CD4-positive, alpha-beta T cell treated with Interleukin-17A for 1 hour (primary cell): ENCODE measurements around the gene SHISA8.

Experiments used
- DNase-seq: peaks from one replicate; pipeline ENCODE4 v3.0.0-alpha.2; 2020

The SHISA8 gene

DNA sequence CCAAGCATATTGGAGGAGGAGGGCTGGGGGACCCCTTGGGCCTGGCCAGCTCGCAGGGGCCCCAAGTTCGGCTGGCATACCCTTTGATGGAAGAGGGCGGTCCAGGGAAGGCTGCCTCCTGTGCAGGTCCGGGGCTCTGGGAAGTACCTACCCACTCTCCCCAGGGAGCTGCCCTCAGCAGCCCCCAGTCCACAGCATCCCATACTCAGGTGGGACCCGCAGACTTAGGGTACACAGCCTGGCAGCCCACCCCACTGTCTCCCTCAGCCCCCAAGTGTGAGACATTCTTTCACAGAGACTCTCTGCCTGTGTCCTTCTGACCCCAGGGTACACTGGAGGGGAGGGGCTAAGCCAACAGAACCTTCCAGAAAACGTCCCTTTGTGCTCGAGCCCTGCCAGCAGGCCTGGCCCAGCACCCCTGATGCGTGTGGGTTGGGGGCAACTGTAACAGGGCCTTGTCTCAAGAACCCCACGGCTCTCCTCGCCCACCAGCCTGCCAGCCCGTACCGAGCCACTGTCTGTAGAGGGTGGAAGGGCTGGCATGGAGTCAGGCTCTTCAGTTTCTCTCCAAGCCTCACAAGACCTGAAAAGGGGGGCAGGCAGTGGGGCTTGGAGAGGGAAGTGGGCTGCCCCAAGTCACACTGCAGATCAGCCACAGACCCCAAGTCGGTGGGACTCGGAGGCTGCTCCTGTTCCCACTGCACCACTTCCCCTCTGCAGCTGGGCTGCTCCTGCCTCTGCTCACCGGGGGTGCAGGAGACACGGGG is 18.7 kb upstream of the SHISA8 start:
- no peak for DNase-seq

DNA sequence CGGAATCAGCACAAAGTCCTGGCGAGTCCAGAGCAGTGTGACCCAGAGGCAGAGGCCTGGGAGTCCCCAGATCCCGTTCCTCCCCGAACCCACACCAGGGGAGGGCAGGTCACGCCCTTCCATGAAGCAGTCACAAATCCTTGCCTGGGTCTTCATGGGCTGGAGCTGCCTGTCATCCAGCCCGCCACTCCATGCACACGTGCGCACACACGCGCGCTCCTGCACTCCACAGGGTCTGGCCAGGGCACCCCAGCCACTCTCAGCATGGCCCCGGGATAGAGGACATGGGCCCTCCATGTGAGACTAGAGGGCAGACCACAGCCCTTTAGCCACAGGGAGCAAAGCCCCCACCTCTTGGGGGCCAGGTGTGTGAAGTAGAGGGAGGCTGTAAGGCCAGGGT is 17.5 kb upstream of the SHISA8 start:
- no peak for DNase-seq

DNA sequence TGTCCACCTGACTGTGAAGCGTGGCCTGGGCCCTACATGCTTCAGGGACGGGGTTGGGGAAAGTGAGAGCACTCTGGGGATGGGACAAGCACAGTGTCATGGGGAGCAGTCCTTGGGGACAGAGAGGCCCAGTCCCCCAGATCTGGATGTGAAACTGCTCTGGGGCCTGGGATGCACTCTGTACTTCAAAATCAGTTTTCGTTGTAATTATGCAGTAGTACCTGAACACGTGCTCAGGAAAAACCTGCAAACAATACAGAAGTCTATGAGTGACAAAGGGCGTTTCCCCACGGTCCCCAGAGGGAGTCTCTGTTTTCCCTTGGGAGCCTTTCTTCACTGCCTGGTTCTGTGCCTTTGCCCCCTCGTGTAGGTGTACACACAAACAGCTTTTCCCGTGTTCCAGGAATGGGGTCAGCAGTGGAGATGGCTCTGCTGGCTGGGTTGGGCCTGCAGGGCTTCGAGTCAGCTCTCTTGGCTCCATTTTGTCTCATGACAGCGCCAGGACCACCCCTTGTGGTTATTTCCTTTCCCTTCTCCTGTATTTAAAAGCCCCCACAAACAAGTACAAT is 16.9 kb upstream of the SHISA8 start:
- no peak for DNase-seq

DNA sequence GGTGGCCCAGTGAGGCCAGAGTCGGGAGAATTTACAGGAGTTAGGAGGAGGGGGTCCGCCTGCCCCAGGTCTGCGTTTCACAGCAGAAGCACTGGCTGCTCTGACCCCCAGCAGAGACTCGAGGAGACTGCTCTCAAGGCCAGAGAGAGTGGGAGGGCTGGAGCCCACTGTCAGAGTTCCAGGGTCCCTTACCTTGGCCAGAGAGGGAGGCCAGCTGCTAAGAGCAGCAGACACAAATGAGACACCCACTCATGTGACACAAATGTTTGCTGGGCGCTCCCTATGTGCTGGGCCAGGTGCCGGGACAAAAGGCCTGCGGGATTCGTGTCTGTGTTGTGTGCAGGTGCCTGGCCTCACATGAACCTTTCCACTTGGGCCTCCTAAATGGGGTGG is 14.5 kb upstream of the SHISA8 start:
- DNase-seq = no peak

DNA sequence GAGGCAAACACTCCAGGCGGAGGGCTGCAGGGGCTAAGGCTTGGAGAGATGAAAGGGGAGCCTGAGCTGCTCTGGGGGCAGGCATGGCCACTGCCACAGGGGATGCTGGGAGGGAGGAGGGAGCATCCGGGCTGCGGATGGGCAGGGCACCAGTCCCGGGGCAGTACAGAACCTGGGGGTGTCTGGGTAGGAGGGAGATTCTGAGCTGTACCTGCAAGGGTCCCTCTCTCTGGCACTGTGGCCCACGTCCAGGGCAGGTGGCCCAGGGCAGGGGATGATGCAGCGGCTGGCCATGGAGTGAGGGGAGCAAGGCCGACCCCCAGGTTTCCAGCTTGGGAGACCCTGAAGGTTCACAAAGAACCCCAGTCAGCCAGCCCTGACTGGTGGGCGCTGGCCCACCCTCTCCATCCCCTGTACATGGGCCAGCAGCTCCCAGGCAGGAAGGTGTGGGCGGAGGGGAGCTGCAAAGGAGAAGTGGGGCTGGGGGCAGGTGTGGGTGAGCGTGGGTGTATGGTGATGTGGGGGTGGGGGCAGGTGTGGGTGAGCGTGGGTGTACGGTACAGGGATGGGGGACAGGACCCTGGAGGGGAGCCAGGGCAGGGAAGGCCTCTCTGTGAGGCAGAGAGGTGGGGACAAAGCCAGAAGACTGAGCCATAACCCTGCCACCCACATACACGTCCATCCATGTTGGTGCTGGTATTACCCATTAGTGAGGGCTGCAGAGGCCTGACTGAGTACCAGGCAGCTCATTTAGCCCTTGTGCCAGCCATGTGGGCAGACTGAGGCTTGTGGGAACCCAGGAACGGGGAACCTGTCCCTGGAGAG is 13.9 kb upstream of the SHISA8 start:
- no peak for DNase-seq

DNA sequence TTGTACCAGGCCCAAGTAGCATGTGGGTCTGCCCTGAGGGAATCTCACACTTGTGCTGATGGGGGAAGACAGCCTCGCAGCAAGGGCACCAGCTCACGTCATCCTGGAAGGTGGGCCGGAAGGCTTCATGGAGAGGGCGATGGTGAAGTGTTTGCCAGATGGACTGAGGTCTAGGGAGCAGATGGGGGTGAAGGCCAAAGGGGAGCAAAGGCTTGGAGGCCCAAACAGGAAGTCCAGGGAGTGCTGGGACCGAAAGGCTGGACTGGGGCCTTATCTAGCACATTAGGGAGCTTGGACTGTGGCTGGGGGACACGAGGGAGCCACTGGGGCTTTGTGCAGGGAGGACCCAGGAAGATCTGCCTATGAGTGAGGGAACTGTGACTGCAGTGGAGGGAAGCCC is 12.9 kb upstream of the SHISA8 start:
- DNase-seq = no peak

DNA sequence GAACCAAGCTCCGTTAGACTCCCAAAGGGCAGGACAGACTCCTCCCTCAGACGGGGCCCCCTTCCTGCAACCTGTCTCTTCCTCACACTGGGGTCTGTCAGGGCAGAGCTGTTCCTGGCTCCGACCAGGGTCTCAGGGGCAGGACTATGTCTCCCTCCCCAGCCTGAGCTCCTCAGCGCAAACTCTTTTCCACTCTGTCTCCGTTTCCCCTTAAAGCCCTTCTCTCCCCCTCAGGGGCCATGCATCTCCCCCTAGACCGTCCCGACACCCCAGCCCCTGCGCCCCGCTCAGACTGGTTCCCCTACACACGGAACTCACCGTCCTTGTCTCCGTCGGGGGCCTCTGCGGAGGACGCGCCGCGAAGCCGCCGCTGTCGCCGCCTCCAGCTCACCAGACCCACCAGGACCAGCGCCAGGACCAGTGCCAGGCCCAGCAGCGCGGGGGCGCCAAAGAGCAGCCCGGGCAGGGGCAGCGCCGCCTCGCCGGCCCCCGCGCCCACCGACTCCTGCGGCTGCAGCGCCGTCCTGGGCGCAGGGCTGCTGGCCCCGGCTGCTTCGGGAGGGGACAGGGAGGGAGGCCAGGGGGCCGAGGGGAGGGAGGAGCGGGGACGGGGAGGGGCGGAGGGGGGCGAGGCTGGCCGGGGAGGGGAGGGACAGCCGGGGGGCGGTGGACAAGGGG is 11.0 kb upstream of the SHISA8 start:
- peak; percentile 80 for DNase-seq

DNA sequence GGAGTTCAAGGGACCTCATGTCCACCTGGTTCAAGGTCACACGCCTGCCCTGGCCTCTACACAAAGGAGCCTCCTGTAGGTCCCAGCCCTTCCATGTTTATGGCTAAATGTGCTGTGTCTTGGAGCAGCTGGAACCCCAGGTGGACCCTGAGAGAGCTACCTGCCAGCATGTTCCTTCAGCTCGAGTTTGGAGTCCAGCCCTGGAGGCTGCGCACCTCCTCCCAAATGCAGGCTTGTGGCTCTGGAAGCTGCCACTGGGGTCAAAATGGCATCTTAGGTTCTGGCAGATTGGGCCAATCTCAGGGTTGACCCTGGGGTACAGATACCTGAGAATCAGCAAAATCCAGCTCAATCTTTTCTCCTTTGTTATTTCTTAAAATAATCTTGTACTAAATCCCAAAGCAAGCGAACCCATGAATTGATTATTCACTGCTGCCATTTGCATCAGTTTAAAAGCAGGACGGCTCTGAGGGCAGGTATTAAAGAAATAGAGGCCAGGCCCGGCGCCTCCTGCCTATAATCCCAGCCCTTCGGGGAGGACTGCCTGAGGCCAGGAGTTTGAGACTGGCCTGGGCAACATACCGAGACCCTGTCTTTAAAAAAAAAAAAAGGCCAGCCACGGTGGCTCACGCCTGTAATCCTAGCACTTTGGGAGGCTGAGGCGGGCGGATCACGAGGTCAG is 8.9 kb upstream of the SHISA8 start:
- DNase-seq = no peak

DNA sequence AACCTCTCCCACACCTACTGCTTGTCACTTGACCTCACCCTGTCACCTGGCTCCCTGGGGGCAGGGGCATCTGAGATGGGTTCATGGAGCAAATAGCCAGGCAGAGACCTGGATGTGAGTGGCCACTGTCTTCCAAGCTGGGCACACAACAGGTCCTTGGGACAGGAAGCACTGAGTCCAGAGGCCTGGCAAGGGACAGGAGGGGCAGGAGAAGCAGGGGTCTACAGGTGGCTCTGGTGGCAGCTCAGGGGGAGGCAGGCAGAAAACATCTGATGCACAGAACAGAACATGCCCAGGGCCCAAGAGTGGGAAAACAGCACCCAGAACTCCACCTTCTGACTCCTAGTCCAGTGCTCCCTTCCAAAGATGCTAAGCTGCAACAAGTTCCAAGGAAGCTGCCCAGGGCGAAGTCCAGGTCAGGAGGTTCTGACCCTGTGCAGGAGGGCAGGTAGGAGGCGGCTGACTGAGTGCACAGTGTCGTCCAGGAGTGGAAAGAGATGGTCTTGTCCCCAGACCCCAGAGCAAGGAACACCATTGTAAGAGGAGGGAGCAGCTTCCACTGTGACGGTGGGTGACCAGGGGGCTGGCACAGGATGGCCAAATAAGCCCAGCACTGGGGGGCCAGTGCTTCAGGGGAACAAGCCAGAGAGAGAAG is 8.2 kb upstream of the SHISA8 start:
- no peak for DNase-seq

DNA sequence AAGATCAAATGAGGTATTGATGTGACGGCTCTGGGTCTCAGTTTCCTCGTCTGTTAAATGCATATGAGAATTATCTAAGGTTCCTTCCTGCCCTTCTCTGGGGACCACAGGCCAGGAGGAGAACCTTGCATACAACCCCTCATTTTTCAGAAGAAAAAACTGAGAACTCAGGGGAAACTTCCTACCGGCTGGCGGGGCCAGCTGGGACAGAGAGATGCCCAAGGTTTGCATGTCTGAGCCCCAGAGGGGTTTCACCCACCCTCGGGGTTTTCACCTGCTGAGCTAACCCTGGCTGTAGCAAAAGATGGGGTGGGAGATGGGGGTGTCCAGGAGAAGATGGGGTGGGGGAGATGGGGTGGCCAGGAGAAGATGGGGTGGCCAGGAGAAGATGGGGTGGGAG is 7.5 kb upstream of the SHISA8 start:
- no peak for DNase-seq

DNA sequence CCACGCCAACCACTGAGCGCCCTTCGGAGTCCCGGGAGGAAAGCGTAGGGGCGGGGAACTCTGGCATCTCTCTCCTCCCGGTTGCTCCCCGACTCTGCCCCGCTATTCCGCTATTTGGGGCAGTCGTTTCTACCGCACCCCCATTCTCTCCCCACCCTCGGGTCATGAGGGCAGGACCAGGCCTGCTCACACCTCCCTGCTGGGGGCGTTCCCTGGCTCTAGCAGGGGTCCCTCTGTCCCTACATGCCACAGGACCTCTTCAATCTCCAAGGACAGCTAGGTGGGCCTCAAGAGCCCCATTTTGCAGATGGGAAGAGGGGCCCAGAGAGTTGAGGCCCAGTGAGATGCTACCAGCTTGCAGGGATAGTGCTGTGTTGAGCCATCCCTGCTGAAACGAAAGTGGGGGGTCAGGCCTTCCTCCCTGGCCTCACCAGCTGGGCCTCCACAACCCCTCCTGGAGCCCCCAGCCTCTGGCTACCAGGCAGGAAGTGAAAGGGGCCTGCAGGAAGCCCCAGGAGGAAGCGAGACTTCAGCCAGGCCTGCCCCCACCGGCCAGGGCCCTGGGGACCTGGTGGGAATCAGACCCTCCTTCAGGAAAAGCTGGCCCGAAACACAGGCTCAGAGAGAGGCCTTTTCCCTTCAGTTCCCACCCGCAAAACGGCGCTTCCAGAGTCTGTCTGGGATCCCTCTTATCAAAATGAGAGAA is 5.5 kb upstream of the SHISA8 start:
- DNase-seq = no peak

DNA sequence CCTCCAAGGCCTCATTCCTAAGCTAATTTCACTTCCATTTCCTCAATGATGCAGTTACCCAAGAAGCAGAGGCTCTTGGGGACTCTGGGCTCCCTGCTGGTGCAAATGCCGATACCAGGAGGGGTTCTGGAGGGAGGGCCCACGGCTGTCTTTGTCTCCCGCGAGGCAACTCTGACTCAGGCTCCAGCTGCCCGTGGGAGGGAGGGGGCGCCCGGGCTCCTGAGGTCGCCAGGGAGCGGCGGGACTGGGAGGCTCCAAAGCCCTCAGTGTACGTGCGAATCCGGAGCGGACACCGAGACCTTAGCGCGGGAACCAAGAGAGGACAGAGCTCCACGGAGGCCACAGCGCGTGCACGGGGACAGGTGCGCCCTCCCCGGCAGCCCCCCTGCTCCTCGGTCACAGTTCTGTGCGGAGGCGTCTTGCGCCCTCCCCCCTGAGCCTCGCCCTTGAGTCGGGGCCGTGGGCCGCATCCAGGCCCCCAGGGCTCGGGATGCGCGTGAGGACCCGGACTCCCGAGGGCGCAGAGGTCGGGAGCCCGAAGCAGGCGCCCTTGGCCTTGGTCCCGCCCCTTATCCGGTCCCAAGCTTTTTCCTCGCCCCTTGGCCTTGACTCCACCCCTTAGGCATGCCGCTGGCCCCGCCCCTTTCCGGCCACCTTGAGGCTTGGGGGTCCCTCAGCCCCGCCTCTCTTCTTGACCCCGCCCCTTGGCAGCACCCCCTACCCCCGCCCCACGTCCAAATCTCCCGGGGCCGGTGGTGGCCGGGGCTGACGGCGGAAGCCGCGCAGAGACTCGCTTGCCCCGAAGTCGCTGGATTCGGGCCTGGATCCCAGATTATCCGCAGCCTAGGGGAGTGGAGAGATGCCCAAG is 4.7 kb upstream of the SHISA8 start:
- DNase-seq = peak; percentile 54

DNA sequence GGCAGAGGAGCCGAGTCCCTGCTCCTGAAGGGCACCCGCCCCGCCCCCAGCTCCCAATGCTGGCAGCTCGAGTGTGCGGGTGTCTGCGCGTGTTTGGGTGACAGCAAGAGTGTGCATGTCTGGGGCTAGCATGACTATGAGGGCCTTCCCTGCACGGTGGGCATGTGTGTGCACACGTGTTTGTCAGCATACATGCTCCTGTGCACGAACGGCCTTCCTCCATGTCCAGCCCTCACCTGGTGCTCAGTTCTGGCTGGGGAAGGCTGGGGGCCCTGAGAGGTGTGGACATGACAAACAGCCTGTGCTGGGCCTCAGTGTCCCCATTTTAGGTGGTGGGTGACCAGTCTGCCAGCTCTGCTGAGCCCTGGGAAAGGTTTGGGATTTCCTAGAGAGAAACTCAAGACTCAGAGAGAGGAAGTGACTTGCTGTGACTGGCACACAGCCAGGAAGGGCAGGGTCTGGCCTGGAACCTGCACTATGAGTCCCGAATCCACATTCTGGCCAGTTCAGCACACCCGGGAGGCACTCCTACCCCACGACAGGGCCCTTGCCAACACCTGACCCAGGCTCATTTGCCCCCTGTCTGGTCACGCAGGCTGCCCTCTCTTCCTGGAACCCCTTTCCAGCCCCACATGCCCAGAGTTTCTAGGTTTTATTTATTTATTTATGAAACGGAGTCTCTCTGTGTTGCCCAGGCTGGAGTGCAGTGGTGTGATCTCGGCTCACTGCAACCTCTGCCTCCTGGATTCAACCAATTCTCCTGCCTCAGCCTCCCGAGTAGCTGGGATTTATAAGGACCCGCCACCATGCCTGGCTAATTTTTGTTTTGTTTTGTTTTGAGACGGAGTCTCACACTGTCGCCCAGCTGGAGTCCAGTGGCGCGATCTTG is 3.3 kb upstream of the SHISA8 start:
- DNase-seq = no peak

DNA sequence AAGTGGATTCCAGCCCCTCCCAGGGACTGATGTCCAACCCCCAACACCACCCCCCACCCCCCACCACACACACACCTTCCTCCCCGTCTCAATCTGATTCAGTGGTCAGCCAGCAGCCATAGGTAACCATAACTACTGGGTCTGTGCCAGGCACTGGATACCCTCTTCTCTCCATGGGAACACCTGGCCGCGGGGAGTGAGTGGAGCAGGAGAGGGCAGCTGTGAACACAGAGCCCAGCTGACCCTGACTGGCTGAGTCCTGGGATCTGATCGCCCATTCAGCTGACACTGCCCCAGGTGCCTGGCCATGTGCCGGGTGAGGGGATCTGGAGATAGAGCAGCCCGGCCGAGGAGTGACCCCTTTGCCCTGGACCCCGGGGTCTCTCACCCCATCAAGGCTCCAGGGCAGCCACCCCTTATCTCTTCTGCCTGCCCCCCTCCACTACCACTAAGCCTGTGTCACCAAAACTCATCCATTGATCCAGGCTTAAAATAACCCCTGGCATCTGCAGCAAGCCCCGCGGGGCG is 2.6 kb upstream of the SHISA8 start:
- DNase-seq = no peak

DNA sequence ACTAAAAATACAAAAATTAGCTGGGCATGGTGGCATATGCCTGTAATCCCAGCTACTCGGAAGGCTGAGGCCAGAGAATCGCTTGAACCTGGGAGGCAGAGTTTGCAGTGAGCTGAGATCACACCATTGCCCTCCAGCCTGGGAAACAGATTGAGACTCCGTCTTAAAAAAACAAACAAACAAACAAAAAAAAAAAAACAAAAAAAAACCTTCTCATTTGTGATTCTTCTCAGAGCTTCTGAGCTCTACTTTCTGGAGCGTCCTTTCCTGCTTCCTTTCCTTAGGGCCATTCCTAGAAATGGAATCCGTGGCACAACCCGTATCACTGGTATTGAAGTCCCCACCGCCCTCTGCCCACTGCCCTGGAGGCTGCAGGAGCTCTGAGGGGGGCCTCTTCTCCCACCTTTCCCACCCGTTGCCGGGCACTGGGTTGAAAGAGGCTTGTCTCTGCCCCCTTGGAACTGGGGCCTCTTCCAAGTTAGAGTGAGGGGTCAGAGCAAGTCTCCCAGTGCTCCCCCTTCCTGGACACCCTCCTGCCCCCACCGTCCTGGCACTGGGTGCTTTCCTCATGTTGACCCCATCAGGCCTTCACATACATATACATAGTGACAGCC is 2.0 kb upstream of the SHISA8 start:
- DNase-seq = no peak

DNA sequence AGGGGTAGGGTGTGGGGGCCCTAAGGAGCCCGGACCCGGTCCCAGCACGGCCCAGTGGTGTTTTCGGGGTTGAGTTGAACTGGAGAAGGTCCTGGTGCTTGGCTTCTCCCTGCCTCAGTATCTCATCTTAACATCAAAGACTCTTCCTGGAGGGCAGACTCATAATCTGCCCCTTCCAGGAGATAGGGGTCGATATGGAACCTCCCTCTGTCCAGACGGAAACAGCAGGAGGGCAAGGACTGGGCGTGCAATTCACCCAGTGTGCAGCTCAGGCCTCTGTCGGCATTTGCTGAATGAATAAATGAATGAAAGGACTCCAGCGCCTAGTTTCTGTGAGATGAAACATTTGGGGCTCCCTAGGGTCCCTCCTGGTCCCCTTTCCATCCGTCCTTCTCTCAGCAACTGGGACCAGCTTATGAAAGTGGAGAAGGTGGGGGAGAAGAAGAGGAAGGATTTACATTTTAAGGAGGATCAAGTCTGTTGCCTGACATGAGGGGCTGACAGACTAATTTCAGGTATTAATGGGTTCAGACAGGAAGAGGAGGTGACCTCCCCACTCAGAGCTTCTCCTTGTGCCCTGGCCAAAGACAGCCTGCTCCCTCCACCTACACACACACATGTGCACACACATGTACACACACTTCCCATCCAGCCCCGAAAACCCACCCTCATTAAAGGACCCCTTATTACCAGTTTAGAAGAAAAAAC is 1.1 kb upstream of the SHISA8 start:
- DNase-seq = no peak

DNA sequence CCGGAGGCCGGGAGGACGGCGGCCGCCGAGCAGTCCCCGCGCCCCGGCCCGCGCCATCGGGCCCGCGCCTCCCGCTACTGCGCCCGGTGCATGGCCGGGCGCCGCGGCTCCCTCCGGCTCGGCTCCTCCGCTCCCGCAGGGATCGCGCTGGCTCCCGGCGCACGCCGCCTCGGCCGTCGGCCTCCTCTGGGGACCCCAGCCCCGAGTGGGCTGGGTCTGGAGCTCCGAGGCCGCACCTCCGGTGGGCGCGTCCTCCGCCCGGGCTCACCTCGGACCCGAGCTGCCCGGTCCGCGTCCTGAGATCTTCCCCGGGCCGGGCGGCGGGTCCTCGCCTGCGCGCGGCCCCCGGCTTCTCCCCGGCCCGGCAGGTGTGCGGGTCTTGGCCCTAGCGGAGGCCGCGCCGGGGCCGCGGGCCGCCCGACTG is 251 bp downstream of the SHISA8 start:
- DNase-seq = no peak
